GM12878 (cell line): ENCODE results near the gene SAAL1. TPM values are rescaled to one million over a fixed set of nuclear protein-coding genes. Genes with fewer than 3 reads are reported as not detected.

ENCODE experiments used
- CBX3 ChIP-seq: fragments of 200-600 bp; sonication (generic); IDR thresholded peaks from 2 replicates; pipeline ENCODE4 v1.6.1; 2016; ENCODE audit warnings: low read depth, borderline replicate concordance
- E2F4 ChIP-seq: IDR thresholded peaks from 2 replicates; pipeline ENCODE4 v1.6.1; 2012; ENCODE audit warnings: low read depth, low read length, improper control_type of control experiment
- KLF5 ChIP-seq: fragments of 450-650 bp; IDR thresholded peaks from 2 replicates; pipeline ENCODE4 v1.6.1; 2014; ENCODE audit warnings: mild to moderate bottlenecking; ENCODE audit not compliant: partially characterized antibody
- MAX ChIP-seq: IDR thresholded peaks from 2 replicates; pipeline ENCODE4 v1.6.1; 2012; ENCODE audit warnings: low read depth, low read length, improper control_type of control experiment
- NFIC ChIP-seq: IDR thresholded peaks from 2 replicates; pipeline ENCODE4 v1.6.1; 2012; ENCODE audit warnings: low read depth, mild to moderate bottlenecking, inconsistent platforms, low read length, moderate library complexity
- SMAD1 ChIP-seq: fragments of 450-650 bp; IDR thresholded peaks from 2 replicates; pipeline ENCODE4 v1.6.1; 2018; ENCODE audit warnings: mild to moderate bottlenecking, low read depth; ENCODE audit not compliant: partially characterized antibody
- ZBTB33 ChIP-seq: fragments of 450-650 bp; IDR thresholded peaks from 2 replicates; pipeline ENCODE4 v1.6.1; 2017; ENCODE audit warnings: mild to moderate bottlenecking
- ZNF687 ChIP-seq: fragments of 450-650 bp; IDR thresholded peaks from 2 replicates; pipeline ENCODE4 v1.6.1; 2017; ENCODE audit warnings: mild to moderate bottlenecking, moderate library complexity
- polyA plus RNA-seq, 11 experiments: library from polyadenylated mRNA; depleted of rRNA in 4 of 11; unstranded in 6 of 11; stranded (reverse) in 5 of 11; fragments of >200 nt; fragmentation: Nextera tagmentation in 4 of 11; fragmentation: Illumina TruSeq in 1 of 11; extraction: Ambion mirVana in 4 of 11; extraction: Trizol in 1 of 11; gene quantifications; 1 replicate in 1 of 11; 2 replicates in 10 of 11; pipeline versions ENCODE4 v1.2.1 to v1.2.3, GENCODE V29; 2011 to 2016; ENCODE audit warnings: inconsistent platforms in 2 of 11, missing spikeins in 2 of 11, low read depth in 1 of 11
- total RNA-seq, 4 experiments: library from RNA; depleted of rRNA in 3 of 4; stranded (reverse); fragments of >200 nt in 3 of 4; fragmentation: Illumina TruSeq in 1 of 4; extraction: Trizol in 1 of 4; gene quantifications; 2 replicates each; pipeline versions ENCODE4 v1.2.1 to v1.2.3, GENCODE V29; 2013 to 2021

The SAAL1 gene
- total and polyA plus RNA-seq, 10 of the 15 experiments (the other 5 are each of a cell fraction or from before 2014, with no cell fraction given) = 26.3 to 59.4 (median 43.8) TPM

GRCh38 chr11:18063862-18064434 lies 41.9 kb downstream of the SAAL1 start (continued):
- TF ChIP-seq ZNF687 (no peak), ZBTB33 (no peak), CBX3 (no peak), MAX (no peak), NFIC (no peak), E2F4 (no peak), KLF5 (no peak), SMAD1 (no peak)
